HG02973 (cell line): Measurements from ENCODE around the gene CNKSR3.

Source experiments
- ATAC-seq: cut with Tn5 transposase; IDR thresholded peaks from one replicate; pipeline ENCODE4 v1.9.1; 2021; ENCODE audit warnings: moderate library complexity; ENCODE audit not compliant: unreplicated experiment

Gene CNKSR3

GRCh38 chr6:154390034-154390433 lies 120.5 kb downstream of the CNKSR3 start:
- no peak for ATAC-seq

DNA sequence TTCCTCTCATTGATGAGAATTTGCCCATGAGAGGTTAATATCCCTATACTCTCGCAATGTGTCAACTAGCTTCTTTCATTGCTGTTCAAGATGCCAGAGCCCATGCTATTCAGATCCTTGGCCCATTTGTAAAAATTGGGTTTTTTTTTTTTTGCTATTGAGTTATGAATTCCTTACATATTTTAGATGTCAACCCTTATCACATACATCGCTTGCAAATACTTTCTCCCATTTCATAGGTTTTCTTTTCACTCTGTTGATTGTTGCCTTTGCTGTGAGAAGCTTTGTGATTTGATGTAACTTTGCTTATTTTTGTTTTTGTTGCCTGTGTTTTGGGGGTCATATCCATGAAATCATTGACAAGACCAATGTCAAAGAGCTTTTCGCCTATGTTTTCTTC lies 121.7 kb downstream of the CNKSR3 start:
- ATAC-seq: no peak

DNA sequence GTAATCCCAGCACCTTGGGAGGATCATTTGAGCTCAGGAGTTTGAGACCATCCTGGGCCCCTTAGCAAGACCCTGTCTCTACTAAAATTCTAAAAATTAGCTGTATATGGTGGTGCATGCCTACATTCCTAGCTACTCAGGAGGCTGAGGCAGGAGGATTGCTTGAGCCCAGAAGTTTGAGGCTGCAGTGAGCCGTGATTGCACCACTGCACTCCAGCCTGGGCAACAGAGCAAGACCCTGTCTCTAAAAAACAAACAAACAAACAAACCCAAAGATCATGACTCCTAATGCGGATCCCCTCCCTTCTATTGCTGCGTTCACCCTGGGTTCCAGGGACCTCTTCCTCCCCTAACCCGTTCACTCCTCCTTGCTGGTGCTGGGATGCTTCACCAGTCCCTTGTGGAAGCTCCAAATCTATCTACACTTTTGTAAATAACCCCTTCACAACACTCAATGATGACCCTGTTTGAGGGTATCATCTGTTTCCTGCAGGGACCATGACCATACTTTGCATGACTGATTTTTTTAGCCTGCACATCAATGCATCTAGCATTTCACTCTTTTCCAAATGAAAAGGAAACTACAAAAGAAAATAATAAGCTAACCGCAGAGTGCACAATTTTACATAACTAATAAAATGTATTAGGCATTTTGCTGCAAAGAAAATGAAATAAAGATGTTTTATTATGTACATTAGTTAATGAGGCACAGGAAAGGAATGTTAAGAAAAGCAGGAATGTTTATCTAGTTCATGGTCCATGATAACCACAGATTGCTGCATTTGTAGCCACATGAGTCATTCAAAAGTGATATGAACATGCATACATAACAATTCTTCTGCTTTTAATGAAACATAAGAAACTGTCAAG lies 123.4 kb downstream of the CNKSR3 start:
- ATAC-seq: no peak

GRCh38 chr6:154384191-154384590 lies 126.3 kb downstream of the CNKSR3 start:
- ATAC-seq: no peak

DNA sequence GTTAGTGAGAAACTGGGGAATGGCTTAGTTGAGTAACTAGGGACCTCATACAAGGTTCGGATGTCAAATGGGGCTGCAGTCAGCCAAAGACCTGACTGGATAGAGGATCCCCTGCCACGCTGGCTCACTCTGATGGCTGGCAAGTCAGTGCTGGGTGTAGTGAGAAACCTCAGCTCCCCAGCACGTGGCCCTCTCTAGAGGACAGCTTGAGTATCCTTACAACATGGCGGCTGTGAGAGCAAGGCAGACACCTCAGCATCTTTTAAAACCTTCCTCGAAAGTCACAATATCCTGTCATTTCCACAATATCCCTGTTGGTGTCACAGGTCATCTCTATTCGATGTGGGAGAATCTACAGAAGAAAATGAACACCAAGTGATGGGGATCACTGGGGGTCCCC lies 127.2 kb downstream of the CNKSR3 start:
- no peak for ATAC-seq

DNA sequence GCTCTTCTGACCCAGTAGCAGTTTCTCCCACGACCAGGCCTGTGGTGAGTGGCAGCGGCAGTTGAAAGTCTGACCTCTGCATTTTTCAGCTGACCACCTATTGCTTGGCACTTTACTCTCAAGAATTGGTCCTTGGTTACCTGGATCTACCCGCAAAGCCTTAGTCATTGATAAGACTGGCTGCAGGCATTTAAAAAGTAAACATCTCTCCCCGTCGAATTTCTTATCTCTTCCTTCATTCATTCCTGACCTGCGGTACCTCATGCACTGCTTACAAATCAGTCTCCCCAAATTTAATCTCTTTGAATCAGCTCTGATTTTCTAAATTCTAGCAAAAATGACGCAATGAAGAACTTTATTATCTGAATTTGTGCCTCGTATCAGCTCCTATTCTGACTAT lies 127.7 kb downstream of the CNKSR3 start:
- ATAC-seq: no peak

- no peak for ATAC-seq
These were observed 128.9 kb downstream of the CNKSR3 start for GRCh38 chr6:154381548-154381947.

GRCh38 chr6:154380741-154381140 lies 129.7 kb downstream of the CNKSR3 start:
- ATAC-seq: no peak

- ATAC-seq: no peak
These were observed 130.9 kb downstream of the CNKSR3 start for GRCh38 chr6:154379585-154379984.

DNA sequence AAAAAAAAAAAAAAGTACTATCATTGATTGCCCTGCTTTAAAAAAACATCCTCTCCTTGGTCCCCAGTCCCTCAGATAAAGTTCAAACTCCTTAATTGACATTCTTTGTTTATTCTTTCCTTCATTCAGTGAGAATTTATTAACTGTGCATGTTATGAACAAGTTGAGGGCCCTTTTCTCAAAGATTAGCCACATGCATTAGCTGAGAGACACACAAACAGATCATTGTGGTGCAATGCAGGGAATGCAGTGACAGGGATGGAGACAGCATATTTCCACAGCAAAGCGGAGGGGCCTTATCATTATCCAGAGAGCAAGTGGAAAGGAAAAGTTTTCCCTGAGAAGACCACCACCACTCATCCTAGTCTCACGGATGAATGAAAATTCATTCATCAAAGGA lies 132.0 kb downstream of the CNKSR3 start:
- ATAC-seq: no peak

GRCh38 chr6:154377726-154378125 lies 132.8 kb downstream of the CNKSR3 start:
- no peak for ATAC-seq

- no peak for ATAC-seq
These were observed 136.5 kb downstream of the CNKSR3 start for GRCh38 chr6:154373971-154374370.

DNA sequence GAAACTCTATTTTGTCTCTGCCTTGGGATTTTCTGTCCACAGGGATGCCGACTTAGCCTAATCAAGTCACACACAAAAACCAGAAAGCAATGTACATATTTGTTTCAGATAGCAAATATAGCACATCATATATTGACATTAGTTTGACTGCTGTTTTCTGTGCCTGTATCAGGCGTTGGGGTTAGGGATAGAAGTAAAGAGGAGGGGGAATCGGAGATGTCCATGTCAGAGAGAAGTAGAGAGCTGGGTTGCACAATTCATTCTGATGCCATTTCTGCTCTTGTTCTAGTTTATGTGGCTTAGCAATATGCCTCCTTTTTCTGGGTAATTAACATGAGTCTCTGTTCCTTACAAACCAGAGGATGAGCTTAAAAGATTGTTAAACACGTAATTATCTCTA lies 139.2 kb downstream of the CNKSR3 start:
- ATAC-seq: no peak

- ATAC-seq: no peak
These were observed 139.9 kb downstream of the CNKSR3 start for GRCh38 chr6:154370545-154370944.

- no peak for ATAC-seq
These were observed 142.4 kb downstream of the CNKSR3 start for GRCh38 chr6:154367839-154368695.

DNA sequence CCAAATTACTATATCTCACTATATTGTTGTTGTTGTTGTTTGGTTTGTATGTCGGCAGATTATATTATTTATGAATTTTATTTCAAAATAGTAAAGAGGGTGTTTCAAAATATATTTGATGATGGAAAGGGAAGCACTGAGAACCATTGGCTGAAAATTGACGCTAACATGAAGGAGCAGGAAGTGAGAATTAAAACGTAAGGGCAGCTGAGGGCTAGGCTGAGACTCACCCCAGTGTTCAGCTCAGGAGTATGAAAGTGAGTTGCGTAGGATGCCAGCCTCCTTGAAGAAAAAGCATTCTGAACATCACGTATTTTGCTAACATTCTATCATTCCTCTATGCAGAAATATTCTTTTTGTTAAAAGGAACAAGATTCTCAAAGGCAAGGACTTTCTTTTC lies 143.1 kb downstream of the CNKSR3 start:
- no peak for ATAC-seq

DNA sequence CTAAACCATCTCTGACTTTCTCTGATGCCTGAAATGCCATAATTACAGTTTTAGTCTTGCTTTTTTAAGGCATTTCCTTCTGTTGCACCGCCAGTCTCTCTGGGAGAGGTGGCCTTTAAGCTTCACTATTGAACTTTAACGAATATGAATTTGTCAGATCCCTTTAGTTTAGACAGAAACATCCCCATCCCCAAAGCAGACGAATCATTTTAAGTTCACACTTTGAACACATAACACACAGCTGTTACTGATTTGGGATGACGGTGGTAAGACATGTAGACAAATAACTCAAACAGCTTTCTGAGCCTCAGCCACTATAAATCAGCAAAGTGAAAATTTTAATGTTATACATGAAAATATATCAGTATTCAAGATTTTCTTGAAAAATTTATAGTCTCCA lies 146.7 kb downstream of the CNKSR3 start:
- no peak for ATAC-seq

- ATAC-seq: no peak
These were observed 149.0 kb downstream of the CNKSR3 start for GRCh38 chr6:154361476-154361875.

- ATAC-seq: no peak
These were observed 150.0 kb downstream of the CNKSR3 start for GRCh38 chr6:154360476-154360875.

DNA sequence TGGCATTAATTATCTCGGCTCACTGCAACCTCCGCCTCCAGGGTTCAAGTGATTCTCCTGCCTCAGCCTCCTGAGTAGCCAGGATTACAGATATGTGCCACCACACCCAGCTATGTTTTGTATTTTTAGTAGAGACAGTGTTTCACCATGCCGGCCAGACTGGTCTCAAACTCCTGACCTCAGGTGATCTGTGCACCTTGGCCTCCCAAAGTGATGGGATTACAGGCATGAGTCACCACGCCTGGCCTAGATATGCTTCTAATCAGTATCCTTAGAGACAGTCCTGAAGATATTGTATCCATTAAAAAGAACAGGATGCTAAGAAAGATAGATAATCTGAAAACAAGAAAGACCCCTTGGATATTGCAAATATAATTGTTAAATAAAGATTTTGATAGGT lies 150.8 kb downstream of the CNKSR3 start:
- ATAC-seq: no peak

DNA sequence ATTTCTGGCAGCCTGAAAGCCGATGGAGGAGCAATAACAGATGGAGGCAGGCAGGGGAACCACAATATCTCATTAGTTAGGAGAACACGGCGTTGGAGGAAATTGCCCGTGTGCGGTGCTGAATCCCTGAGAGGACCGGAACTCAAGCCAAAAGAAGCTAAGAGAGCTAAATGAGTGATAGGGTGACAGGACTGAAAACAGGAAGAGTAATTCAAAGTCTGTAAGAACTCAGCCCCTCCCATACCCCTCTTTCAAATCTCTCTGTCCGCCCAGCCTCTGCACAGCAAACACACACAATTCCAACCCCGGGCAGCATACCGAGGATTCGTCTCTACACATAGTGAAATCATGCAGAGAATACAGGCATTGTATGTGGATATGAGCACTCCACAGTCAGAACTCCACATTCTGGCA lies 151.3 kb downstream of the CNKSR3 start:
- no peak for ATAC-seq

DNA sequence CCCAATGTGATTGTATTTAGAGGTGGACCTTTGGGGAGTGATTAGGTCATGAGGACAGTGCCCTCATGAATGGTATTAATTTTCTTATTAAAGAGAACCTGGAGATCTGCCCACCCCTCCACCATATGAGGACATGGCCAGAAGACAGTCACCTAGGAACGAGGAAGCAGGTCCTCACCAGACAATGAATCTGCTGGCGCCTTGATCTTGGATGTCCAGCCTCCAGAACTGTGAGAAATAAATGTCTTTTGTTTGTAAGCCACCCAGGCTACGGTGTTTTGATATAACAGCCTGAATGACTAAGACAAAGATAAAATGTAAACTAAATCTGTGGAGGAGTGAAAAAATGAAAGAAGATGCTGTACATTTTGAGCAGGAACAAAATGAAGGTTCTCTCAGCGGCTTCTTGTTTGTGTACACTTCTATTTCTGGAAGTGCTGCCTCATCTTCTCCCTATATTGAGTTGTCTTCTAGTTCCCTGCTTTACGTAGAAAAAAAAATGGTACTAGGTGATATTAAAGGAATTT lies 152.4 kb downstream of the CNKSR3 start:
- no peak for ATAC-seq
